Endothelial cell of umbilical vein (primary cell): ENCODE results near the gene IGF2R. TPM values are rescaled to one million over a fixed set of nuclear protein-coding genes. Genes with fewer than 3 reads are reported as not detected.

Experiments used
- BruUV-seq: library from RNA; stranded (reverse); fragments of 400-500 nt; replicated peaks from 2 replicates; lab custom pipeline; 2021; lab: Mats Ljungman, UMichigan
- CTCF ChIA-PET: fragments of 300-600, 350-600 bp; sonication (Branson Sonifier 250); formaldehyde crosslinking; loops from one replicate; lab custom pipeline; 2021; ENCODE audit warnings: antibody characterized with exemption, inconsistent platforms; lab: Charles Lee
- POLR2A ChIA-PET: fragments of 300-600, 350-600 bp; sonication (Branson Sonifier 250); formaldehyde crosslinking; loops from one replicate; lab custom pipeline; 2021; ENCODE audit warnings: antibody characterized with exemption, inconsistent platforms; lab: Charles Lee
- DNase-seq: peaks from one replicate; pipeline ENCODE4 v3.0.0-alpha.2; 2011; ENCODE audit warnings: low read depth, low spot score
- FAIRE-seq: peaks from 2 replicates; lab custom pipeline; 2011; peaks lifted over from hg19 to GRCh38; lab: Jason Lieb, UNC
- H2AFZ ChIP-seq: 2 replicates; pipeline ENCODE4 v1.6.0; 2012; ENCODE audit warnings: low read depth, low read length, control low read depth, inconsistent platforms
- H3K27ac ChIP-seq: 2 replicates; pipeline ENCODE4 v1.5.1; 2011; ENCODE audit warnings: low read depth, mild to moderate bottlenecking, control low read depth, low read length, moderate library complexity; ENCODE audit not compliant: insufficient read depth
- H3K27me3 ChIP-seq, 2 experiments: 2 replicates each; pipeline versions ENCODE4 v1.6.0 to v1.6.1; 2011; ENCODE audit warnings: low read length in 2 of 2, mixed read lengths in 1 of 2; ENCODE audit not compliant: control insufficient read depth in 2 of 2, insufficient read depth in 2 of 2
- H3K36me3 ChIP-seq, 2 experiments: 2 replicates in 1 of 2; 3 replicates in 1 of 2; pipeline ENCODE4 v1.5.1; 2011; ENCODE audit warnings: low read length in 2 of 2, mild to moderate bottlenecking in 1 of 2, moderate library complexity in 1 of 2; ENCODE audit not compliant: control insufficient read depth in 2 of 2, insufficient read depth in 2 of 2; ENCODE audit errors: extremely low read depth in 1 of 2
- H3K4me1 ChIP-seq: 3 replicates; pipeline ENCODE4 v1.5.1; 2011; ENCODE audit warnings: mild to moderate bottlenecking, low read length; ENCODE audit not compliant: control insufficient read depth, insufficient read depth; ENCODE audit errors: extremely low read depth
- H3K4me2 ChIP-seq: 2 replicates; pipeline ENCODE4 v1.6.1; 2011; ENCODE audit warnings: low read length, control low read depth, mixed read lengths; ENCODE audit not compliant: insufficient read depth
- H3K4me3 ChIP-seq, 3 experiments: fragments of 200-600 bp in 1 of 3; sonication (generic), shearing (Covaris generic) in 1 of 3; replicated peaks in 1 of 3; 2 replicates each; pipeline ENCODE4 v1.5.1; 2011 to 2016; ENCODE audit warnings: control low read depth in 3 of 3, low read length in 3 of 3, mild to moderate bottlenecking in 2 of 3, inconsistent platforms in 1 of 3, low read depth in 1 of 3, moderate library complexity in 1 of 3; ENCODE audit not compliant: insufficient read depth in 1 of 3
- H3K79me2 ChIP-seq: 2 replicates; pipeline ENCODE4 v1.6.0; 2012; ENCODE audit warnings: low read length, inconsistent platforms; ENCODE audit not compliant: control insufficient read depth, insufficient read depth
- H3K9ac ChIP-seq: replicated peaks from 2 replicates; pipeline ENCODE3; 2011; ENCODE audit warnings: low read length, control low read depth; ENCODE audit not compliant: insufficient read depth; ENCODE audit errors: extremely low read depth
- H3K9me1 ChIP-seq: replicated peaks from 3 replicates; pipeline ENCODE4 v1.6.0; 2011; ENCODE audit warnings: mild to moderate bottlenecking, low read length; ENCODE audit not compliant: control insufficient read depth, insufficient read depth; ENCODE audit errors: extremely low read depth
- H3K9me3 ChIP-seq: replicated peaks from 2 replicates; pipeline ENCODE4 v1.5.1; 2012; ENCODE audit warnings: low read length, inconsistent platforms; ENCODE audit not compliant: control insufficient read depth, insufficient read depth
- H4K20me1 ChIP-seq: replicated peaks from 2 replicates; pipeline ENCODE3; 2011; ENCODE audit warnings: mild to moderate bottlenecking, low read length; ENCODE audit not compliant: control insufficient read depth, insufficient read depth; ENCODE audit errors: extremely low read depth
- EZH2 ChIP-seq: IDR thresholded peaks from 2 replicates; pipeline ENCODE4 v1.6.1; 2012; ENCODE audit warnings: borderline replicate concordance, low read depth, mild to moderate bottlenecking, moderate library complexity, low read length, inconsistent platforms; ENCODE audit not compliant: severe bottlenecking
- FOS ChIP-seq: IDR thresholded peaks from 2 replicates; pipeline ENCODE4 v1.6.1; 2011; ENCODE audit warnings: mild to moderate bottlenecking, low read length, moderate library complexity, borderline replicate concordance; ENCODE audit not compliant: insufficient read depth
- GATA2 ChIP-seq: IDR thresholded peaks from 2 replicates; pipeline ENCODE4 v1.7.0; 2011; ENCODE audit warnings: low read depth, mild to moderate bottlenecking, moderate library complexity, mixed read lengths, low read length; ENCODE audit not compliant: insufficient read length, insufficient read depth
- JUN ChIP-seq: IDR thresholded peaks from 2 replicates; pipeline ENCODE4 v1.6.1; 2011; ENCODE audit warnings: borderline replicate concordance, low read depth; ENCODE audit not compliant: insufficient read length, insufficient read depth
- MYC ChIP-seq: IDR thresholded peaks from one replicate; pipeline ENCODE4 v1.6.1; 2011; ENCODE audit warnings: mild to moderate bottlenecking, low read depth, low read length
- POLR2A ChIP-seq: IDR thresholded peaks from 2 replicates; pipeline ENCODE4 v1.6.1; 2012; ENCODE audit warnings: low read depth, mild to moderate bottlenecking, control low read depth, low read length
- POLR2AphosphoS5 ChIP-seq: IDR thresholded peaks from 2 replicates; pipeline ENCODE4 v1.6.1; 2012; ENCODE audit warnings: low read depth, mild to moderate bottlenecking, control low read depth, low read length, moderate library complexity; ENCODE audit not compliant: insufficient read depth
- dilution Hi-C: fragments of 300-500 bp; cut with MboI; formaldehyde crosslinking; loops from one replicate; pipeline ENCODE4 v1.15.0; 2019; ENCODE audit warnings: low sequenced_read_pairs; ENCODE audit not compliant: extremely low pct_ligation_motif_present
- intact Hi-C: fragments of 100-400 bp; cut with micrococcal nuclease; formaldehyde crosslinking; loops from one replicate; pipeline ENCODE4 v1.10.0; 2022
- polyA plus RNA-seq, 4 experiments: library from polyadenylated mRNA; depleted of rRNA in 3 of 4; stranded (reverse) in 3 of 4; unstranded in 1 of 4; fragments of >200 nt; gene quantifications; 2 replicates each; pipeline versions ENCODE4 v1.2.1 to v1.2.3, GENCODE V29; 2011 to 2012; ENCODE audit warnings: missing spikeins in 1 of 4
- total RNA-seq: library from RNA; stranded (reverse); gene quantifications from 2 replicates; pipeline ENCODE4 v1.2.3, GENCODE V29; 2021
- TF ChIP-seq, protein P1 (sequence below), 2 donors: IDR thresholded peaks; 1 replicate in 1 of 2; 2 replicates in 1 of 2; pipeline ENCODE4 v1.5.1; 2011; ENCODE audit warnings: low read length in 2 of 2, mild to moderate bottlenecking in 2 of 2, moderate library complexity in 2 of 2, control low read depth in 1 of 2, inconsistent platforms in 1 of 2, low read depth in 1 of 2; ENCODE audit not compliant: insufficient read depth in 1 of 2; ENCODE audit errors: extremely low read depth in 1 of 2
- TF ChIP-seq, protein P2 (sequence below): IDR thresholded peaks from 2 replicates; pipeline ENCODE4 v1.6.1; 2011; ENCODE audit not compliant: insufficient read depth, insufficient read length

The IGF2R gene
- total and polyA plus RNA-seq, 2 donors (not counting 3 experiments of a cell fraction or from before 2014, with no cell fraction given): 16.3 to 60.2 TPM

DNA sequence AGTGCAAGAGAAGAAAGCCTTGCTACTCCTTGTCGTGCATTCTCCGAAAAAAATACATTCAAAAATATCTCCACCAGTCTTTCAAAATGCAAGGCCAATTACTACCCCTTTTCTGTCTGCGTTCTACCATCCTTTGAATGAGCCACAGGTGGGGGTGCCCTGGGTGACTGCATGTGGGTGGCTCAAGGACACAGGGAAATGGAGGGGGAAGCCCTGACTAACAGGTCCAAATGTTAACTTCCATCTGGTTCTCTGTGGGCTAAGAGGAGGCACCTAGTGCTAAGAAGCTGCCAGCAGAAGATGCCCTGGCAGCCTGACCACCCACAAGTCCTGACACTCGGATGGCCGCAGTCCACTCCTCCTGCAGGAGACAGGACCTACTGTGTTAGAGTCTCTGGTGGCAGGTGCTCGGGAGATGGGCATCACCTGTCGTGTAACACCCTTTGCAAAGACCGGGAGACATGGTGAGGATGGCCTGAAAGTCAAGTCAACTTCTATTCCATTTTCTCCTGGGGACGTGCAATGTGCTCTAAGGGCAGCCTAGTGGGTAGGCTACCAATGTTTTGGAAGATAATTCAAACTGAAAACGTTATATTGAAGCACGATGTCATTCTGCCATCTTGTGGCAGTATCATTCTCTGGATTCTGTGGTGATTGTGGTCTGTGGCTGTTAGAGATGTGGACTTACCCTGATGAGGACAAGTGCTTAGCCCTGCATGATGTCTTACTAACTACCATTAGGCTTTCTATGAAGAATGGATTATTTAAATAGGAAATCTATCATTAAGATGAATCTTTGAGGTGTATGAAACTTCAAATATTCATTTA, 27.4 kb upstream of the IGF2R start:
- no TSS peak for BruUV-seq
- Histone ChIP-seq H3K79me2 (no peaks in the 10 kb centered on the region), H3K9me3 (no peaks in the 10 kb centered on the region), H4K20me1 (no peaks in the 10 kb centered on the region), H3K27me3 (no peaks in the 10 kb centered on the region), H3K4me3 (no peak overlapping the region), H3K9ac (no peak overlapping the region), H3K4me1 (no peaks in the 10 kb centered on the region), H3K36me3 (no peaks in the 10 kb centered on the region), H3K27ac (no peak overlapping the region), H3K4me2 (no peak overlapping the region), H3K9me1 (no peaks in the 10 kb centered on the region), H2AFZ (no peak overlapping the region)
- DNase-seq (no peak), FAIRE-seq (no peak)
- ChIA-PET POLR2A (no interaction called here), CTCF (interaction anchor here (1.4 kb wide), 1 partner anchor 78 kb away, joined by 4 read pairs; no protein-coding TSS in a partner anchor)
- intact Hi-C loops: no loop called here
- dilution Hi-C loops: no loop called here
- TF ChIP-seq, protein P1, sequence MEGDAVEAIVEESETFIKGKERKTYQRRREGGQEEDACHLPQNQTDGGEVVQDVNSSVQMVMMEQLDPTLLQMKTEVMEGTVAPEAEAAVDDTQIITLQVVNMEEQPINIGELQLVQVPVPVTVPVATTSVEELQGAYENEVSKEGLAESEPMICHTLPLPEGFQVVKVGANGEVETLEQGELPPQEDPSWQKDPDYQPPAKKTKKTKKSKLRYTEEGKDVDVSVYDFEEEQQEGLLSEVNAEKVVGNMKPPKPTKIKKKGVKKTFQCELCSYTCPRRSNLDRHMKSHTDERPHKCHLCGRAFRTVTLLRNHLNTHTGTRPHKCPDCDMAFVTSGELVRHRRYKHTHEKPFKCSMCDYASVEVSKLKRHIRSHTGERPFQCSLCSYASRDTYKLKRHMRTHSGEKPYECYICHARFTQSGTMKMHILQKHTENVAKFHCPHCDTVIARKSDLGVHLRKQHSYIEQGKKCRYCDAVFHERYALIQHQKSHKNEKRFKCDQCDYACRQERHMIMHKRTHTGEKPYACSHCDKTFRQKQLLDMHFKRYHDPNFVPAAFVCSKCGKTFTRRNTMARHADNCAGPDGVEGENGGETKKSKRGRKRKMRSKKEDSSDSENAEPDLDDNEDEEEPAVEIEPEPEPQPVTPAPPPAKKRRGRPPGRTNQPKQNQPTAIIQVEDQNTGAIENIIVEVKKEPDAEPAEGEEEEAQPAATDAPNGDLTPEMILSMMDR (IDR thresholded peaks at IDR 0.05; ENCODE audit: extremely low read depth in 1 of 2, insufficient read depth in 1 of 2, low read depth in 1 of 2, low read length in 2 of 2): no peak
- TF ChIP-seq POLR2AphosphoS5 (no peak), JUN (no peak), POLR2A (no peak), MYC (no peak), EZH2 (no peak), GATA2 (no peak), FOS (no peak)
- TF ChIP-seq, protein P2, sequence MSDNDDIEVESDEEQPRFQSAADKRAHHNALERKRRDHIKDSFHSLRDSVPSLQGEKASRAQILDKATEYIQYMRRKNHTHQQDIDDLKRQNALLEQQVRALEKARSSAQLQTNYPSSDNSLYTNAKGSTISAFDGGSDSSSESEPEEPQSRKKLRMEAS: no peak
